GM23338 (cell line): ENCODE results near the gene SENP6.

Source experiments
- CREB1 ChIP-seq: fragments of 250-450 bp; sonication (Bioruptor Pico); IDR thresholded peaks from 2 replicates; pipeline ENCODE4 v1.5.0; 2020; ENCODE audit warnings: low read depth, mild to moderate bottlenecking, moderate library complexity
- CTCF ChIP-seq, 2 experiments: fragments of 200-600 bp in 1 of 2; sonication (generic) in 1 of 2; conservative IDR thresholded peaks; 2 replicates each; pipeline versions ENCODE4 v1.5.1 to v1.6.1; 2016 to 2017; ENCODE audit warnings: antibody characterized with exemption in 2 of 2, low read depth in 2 of 2, mild to moderate bottlenecking in 2 of 2, moderate library complexity in 1 of 2
- ETS1 ChIP-seq: IDR thresholded peaks from 2 replicates; pipeline ENCODE4 v1.6.1; 2016; ENCODE audit warnings: antibody characterized with exemption
- EZH2 ChIP-seq: fragments of 200-600 bp; sonication (generic); IDR thresholded peaks from one replicate; pipeline ENCODE4 v1.8.0; 2017; ENCODE audit warnings: antibody characterized with exemption, mild to moderate bottlenecking, low read depth; ENCODE audit not compliant: unreplicated experiment
- EZH2phosphoT487 ChIP-seq: fragments of 200-600 bp; sonication (generic); IDR thresholded peaks from one replicate; pipeline ENCODE4 v1.8.1; 2018; ENCODE audit warnings: antibody characterized with exemption; ENCODE audit not compliant: unreplicated experiment
- JUNB ChIP-seq: IDR thresholded peaks from one replicate; pipeline ENCODE4 v1.6.1; 2016; ENCODE audit warnings: antibody characterized with exemption; ENCODE audit not compliant: unreplicated experiment
- NANOG ChIP-seq: IDR thresholded peaks from 2 replicates; pipeline ENCODE4 v1.6.1; 2016; ENCODE audit warnings: antibody characterized with exemption, borderline replicate concordance
- POLR2AphosphoS5 ChIP-seq: IDR thresholded peaks from 2 replicates; pipeline ENCODE4 v1.6.1; 2016; ENCODE audit warnings: antibody characterized with exemption, low read depth
- REST ChIP-seq: IDR thresholded peaks from one replicate; pipeline ENCODE4 v1.6.1; 2018; ENCODE audit warnings: antibody characterized with exemption; ENCODE audit not compliant: unreplicated experiment
- STAT1 ChIP-seq: IDR thresholded peaks from one replicate; pipeline ENCODE4 v1.6.1; 2016; ENCODE audit warnings: antibody characterized with exemption; ENCODE audit not compliant: unreplicated experiment
- ZNF114 ChIP-seq: fragments of 250-450 bp; sonication (Bioruptor Pico); IDR thresholded peaks from 2 replicates; pipeline ENCODE4 v1.5.0; 2020; ENCODE audit warnings: mild to moderate bottlenecking, moderate library complexity
- ZNF331 ChIP-seq: fragments of 250-450 bp; sonication (Bioruptor Pico); IDR thresholded peaks from 2 replicates; pipeline ENCODE4 v1.5.0; 2020; ENCODE audit warnings: low read depth, mild to moderate bottlenecking, moderate library complexity
- ZNF462 ChIP-seq: fragments of 250-450 bp; sonication (Bioruptor Pico); IDR thresholded peaks from 2 replicates; pipeline ENCODE4 v1.5.0; 2020; ENCODE audit warnings: mild to moderate bottlenecking, moderate library complexity

- no peak for TF ChIP-seq CTCF (conservative IDR thresholded peaks at IDR 0.05; ENCODE audit: low read depth in 2 of 2)
- no peak for TF ChIP-seq EZH2phosphoT487
- TF ChIP-seq EZH2 = no peak
- TF ChIP-seq STAT1 = no peak
- TF ChIP-seq POLR2AphosphoS5 = no peak
- no peak for TF ChIP-seq NANOG
- TF ChIP-seq REST = no peak
- no peak for TF ChIP-seq ZNF114 (CRISPR knock-in tag)
- TF ChIP-seq CREB1 (CRISPR knock-in tag) = no peak
- TF ChIP-seq JUNB = no peak
- TF ChIP-seq ETS1 = no peak
- TF ChIP-seq ZNF331 (CRISPR knock-in tag) = no peak
- TF ChIP-seq ZNF462 = no peak
These were observed 11.3 kb upstream of the SENP6 start for GRCh38 chr6:75590370-75590769.
